Stomach (tissue), 4 donors: ENCODE data around the gene COBL.

ENCODE experiments used
- POLR2A ChIP-seq, 4 donors: fragments of 450-650 bp; IDR thresholded peaks; one replicate each; pipeline ENCODE4 v1.6.1; 2016; ENCODE audit warnings: antibody characterized with exemption in 4 of 4, control low read depth in 2 of 4, mild to moderate bottlenecking in 1 of 4, moderate library complexity in 1 of 4
- POLR2AphosphoS5 ChIP-seq, 3 donors: sonication (generic); formaldehyde crosslinking; IDR thresholded peaks; one replicate each; pipeline ENCODE4 v1.6.1; 2016; ENCODE audit warnings: antibody characterized with exemption in 3 of 3
- TF ChIP-seq, protein P1 (sequence below), 7 experiments: fragments of 450-650 bp in 4 of 7; fragments of 200-600 bp in 3 of 7; sonication (generic) in 3 of 7; IDR thresholded peaks; one replicate each; pipeline ENCODE4 v1.5.1; 2016 to 2019; ENCODE audit warnings: antibody characterized with exemption in 7 of 7, control low read depth in 2 of 7, mild to moderate bottlenecking in 1 of 7

DNA sequence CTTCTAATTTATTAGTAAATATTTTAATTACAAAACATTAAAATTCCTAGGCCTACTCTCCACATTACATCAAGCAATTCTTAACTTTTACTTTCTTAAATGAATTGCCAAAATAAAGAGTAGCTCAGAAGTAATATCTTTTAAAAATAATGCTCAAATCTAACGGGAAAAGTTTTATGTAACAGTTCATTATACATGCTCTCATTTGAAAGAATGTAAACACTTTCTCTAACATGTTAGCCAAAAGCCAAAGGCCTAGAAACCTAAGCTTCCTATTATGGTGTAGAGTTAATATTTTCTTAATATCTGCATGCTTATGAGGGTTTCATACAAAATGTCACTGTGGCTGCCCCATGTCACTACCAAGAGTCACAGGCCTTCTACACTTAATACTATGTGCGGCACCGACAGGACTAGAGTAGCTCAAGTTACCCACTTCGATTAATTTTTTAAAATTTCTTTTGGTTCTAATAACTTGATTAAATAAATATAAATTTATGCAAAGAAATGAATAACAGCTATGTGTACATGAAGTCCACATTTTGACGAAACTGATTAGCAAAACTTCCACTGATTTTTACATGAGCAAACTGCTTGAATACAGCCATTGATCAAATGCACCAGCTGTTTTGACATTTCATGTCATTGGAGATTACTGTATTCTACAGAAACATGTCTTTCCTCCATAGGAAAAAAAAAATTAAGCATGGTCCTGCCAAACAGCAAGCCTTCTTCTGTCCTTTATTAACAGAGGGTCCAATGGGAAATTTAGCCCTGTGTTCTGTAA, 3.5 kb downstream of the COBL start:
- TF ChIP-seq, protein P1, sequence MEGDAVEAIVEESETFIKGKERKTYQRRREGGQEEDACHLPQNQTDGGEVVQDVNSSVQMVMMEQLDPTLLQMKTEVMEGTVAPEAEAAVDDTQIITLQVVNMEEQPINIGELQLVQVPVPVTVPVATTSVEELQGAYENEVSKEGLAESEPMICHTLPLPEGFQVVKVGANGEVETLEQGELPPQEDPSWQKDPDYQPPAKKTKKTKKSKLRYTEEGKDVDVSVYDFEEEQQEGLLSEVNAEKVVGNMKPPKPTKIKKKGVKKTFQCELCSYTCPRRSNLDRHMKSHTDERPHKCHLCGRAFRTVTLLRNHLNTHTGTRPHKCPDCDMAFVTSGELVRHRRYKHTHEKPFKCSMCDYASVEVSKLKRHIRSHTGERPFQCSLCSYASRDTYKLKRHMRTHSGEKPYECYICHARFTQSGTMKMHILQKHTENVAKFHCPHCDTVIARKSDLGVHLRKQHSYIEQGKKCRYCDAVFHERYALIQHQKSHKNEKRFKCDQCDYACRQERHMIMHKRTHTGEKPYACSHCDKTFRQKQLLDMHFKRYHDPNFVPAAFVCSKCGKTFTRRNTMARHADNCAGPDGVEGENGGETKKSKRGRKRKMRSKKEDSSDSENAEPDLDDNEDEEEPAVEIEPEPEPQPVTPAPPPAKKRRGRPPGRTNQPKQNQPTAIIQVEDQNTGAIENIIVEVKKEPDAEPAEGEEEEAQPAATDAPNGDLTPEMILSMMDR (IDR thresholded peaks at IDR 0.05): no peak
- TF ChIP-seq POLR2AphosphoS5 (IDR thresholded peaks at IDR 0.05) (no peak), POLR2A (IDR thresholded peaks at IDR 0.05) (no peak)
